ENCODE results near the gene IL18RAP.

IL18RAP gene

GRCh38 chr2:102423368-102423767 lies 408 bp downstream of the IL18RAP start:
- DNase-seq = no peak

- DNase-seq = no peak
These were observed 1.8 kb downstream of the IL18RAP start for GRCh38 chr2:102424754-102425153.

GRCh38 chr2:102425441-102426132 lies 2.6 kb downstream of the IL18RAP start:
- DNase-seq = no peak

- DNase-seq = no peak
These were observed 4.3 kb downstream of the IL18RAP start for GRCh38 chr2:102427249-102427648.

- DNase-seq = no peak
These were observed 5.6 kb downstream of the IL18RAP start for GRCh38 chr2:102428573-102428972.

GRCh38 chr2:102432386-102432785 lies 9.4 kb downstream of the IL18RAP start:
- DNase-seq = no peak

GRCh38 chr2:102433973-102434654 lies 11.2 kb downstream of the IL18RAP start:
- DNase-seq = no peak

GRCh38 chr2:102434655-102435381 lies 11.9 kb downstream of the IL18RAP start:
- DNase-seq = no peak

GRCh38 chr2:102435741-102436140 lies 12.8 kb downstream of the IL18RAP start:
- no peak for DNase-seq

GRCh38 chr2:102436323-102436722 lies 13.4 kb downstream of the IL18RAP start:
- DNase-seq = no peak

- DNase-seq = no peak
These were observed 14.2 kb downstream of the IL18RAP start for GRCh38 chr2:102437122-102437521.

GRCh38 chr2:102438111-102438510 lies 15.2 kb downstream of the IL18RAP start:
- DNase-seq = no peak

GRCh38 chr2:102438578-102438977 lies 15.6 kb downstream of the IL18RAP start:
- DNase-seq = no peak

- DNase-seq = no peak
These were observed 16.2 kb downstream of the IL18RAP start for GRCh38 chr2:102439065-102439695.

GRCh38 chr2:102442967-102443828 lies 20.2 kb downstream of the IL18RAP start:
- peak; percentile 10 for DNase-seq

- DNase-seq = no peak
These were observed 21.3 kb downstream of the IL18RAP start for GRCh38 chr2:102444233-102444632.

- no peak for DNase-seq
These were observed 24.0 kb downstream of the IL18RAP start for GRCh38 chr2:102446936-102447335.

GRCh38 chr2:102449370-102449974 lies 26.5 kb downstream of the IL18RAP start:
- DNase-seq = peak; percentile 27

GRCh38 chr2:102451968-102452367 lies 29.0 kb downstream of the IL18RAP start:
- DNase-seq = no peak

GRCh38 chr2:102453501-102453900 lies 30.5 kb downstream of the IL18RAP start:
- no peak for DNase-seq

GRCh38 chr2:102455061-102455670 lies 32.2 kb downstream of the IL18RAP start:
- DNase-seq = no peak

GRCh38 chr2:102460467-102460866 lies 37.5 kb downstream of the IL18RAP start:
- no peak for DNase-seq
